ENCODE data around the gene FUCA2.

The FUCA2 gene, protein sequence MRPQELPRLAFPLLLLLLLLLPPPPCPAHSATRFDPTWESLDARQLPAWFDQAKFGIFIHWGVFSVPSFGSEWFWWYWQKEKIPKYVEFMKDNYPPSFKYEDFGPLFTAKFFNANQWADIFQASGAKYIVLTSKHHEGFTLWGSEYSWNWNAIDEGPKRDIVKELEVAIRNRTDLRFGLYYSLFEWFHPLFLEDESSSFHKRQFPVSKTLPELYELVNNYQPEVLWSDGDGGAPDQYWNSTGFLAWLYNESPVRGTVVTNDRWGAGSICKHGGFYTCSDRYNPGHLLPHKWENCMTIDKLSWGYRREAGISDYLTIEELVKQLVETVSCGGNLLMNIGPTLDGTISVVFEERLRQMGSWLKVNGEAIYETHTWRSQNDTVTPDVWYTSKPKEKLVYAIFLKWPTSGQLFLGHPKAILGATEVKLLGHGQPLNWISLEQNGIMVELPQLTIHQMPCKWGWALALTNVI

DNA sequence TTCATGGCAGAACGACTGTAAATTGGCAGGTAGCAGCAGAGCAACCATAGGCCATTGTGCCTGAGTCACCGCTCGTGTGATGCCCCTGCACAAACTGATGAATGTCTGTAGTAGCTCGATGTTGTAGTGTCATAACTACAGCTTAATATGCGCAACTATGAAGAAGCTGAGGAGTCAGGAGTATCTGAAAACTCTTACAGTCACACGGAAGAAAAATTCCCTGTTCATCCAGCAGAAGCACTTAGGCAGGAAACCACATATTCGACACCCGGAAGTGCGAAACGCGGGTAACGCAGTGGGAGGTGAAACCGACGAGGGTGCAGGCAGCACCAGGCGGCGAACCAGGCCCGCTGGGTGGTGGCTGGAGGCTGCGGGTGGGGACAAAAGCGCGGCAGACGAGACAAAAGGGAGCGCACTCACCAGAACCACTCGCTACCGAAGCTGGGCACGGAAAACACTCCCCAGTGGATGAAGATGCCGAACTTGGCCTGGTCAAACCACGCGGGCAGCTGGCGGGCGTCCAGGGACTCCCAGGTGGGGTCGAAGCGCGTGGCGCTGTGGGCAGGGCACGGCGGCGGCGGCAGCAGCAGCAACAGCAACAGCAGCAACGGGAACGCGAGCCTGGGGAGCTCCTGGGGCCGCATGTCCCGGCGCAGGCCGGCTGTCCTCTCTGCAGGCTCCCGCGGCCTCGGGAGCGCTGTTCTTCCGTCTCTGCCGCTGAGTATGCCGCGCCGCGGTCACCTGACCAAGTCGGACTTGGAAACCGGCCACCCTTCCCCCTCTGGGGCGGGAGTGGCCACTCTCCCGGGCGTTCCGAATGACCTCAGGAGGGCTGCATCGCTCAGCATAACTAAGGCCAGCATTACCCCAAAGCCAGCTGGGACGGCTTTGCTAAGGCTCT lies at the start of gene FUCA2:
Gene FUCA2, minus strand, starts transcription at position 730 of the 901 bp plus-strand sequence. Its CDS starts 86 bp downstream, at position 644.
- peak within 1 kb of the TSS; percentile 54 for H3K4me3 ChIP-seq (ENCODE audit: low read depth, low read length)
- TF ChIP-seq, protein P1, sequence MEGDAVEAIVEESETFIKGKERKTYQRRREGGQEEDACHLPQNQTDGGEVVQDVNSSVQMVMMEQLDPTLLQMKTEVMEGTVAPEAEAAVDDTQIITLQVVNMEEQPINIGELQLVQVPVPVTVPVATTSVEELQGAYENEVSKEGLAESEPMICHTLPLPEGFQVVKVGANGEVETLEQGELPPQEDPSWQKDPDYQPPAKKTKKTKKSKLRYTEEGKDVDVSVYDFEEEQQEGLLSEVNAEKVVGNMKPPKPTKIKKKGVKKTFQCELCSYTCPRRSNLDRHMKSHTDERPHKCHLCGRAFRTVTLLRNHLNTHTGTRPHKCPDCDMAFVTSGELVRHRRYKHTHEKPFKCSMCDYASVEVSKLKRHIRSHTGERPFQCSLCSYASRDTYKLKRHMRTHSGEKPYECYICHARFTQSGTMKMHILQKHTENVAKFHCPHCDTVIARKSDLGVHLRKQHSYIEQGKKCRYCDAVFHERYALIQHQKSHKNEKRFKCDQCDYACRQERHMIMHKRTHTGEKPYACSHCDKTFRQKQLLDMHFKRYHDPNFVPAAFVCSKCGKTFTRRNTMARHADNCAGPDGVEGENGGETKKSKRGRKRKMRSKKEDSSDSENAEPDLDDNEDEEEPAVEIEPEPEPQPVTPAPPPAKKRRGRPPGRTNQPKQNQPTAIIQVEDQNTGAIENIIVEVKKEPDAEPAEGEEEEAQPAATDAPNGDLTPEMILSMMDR (IDR thresholded peaks at IDR 0.05; ENCODE audit: control insufficient read depth, extremely low read depth, insufficient read depth), result no peak
- peak; percentile 18 for DNase-seq (ENCODE audit: low read depth)

DNA sequence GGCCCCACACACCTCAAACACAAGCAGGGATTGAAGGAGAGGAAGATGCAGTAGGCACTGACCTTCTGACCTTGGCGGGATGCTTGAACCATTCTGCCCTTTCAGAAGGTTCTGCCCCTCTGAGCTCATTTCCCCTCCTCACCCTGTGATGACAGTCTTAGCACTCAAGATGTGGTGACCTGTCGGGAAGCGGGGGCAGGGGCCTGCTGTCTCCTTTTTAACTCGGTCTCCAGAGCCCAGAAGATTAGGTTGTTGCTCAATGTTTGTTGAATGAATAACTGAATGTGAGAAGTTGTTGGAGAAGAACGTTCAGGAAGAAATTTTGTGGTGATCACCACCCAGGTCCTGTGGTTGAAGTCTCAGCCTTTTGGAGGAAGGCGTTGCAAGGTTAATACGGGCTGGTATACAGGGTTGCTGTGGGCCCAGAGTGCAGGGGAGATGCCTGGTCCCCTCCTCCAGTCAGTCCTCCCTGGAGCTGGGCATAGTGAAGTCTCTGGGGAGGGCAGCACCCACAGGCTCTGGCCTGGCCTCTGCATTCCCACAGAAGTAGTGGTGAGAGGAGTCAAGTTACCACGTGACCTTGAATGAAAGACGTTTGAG lies 49.7 kb upstream of the FUCA2 start:
- no peak overlapping the region for H3K4me3 ChIP-seq (ENCODE audit: low read depth, low read length)
- TF ChIP-seq, protein P1 (IDR thresholded peaks at IDR 0.05; ENCODE audit: control insufficient read depth, extremely low read depth, insufficient read depth), result no peak
- no peak for DNase-seq (ENCODE audit: low read depth)

DNA sequence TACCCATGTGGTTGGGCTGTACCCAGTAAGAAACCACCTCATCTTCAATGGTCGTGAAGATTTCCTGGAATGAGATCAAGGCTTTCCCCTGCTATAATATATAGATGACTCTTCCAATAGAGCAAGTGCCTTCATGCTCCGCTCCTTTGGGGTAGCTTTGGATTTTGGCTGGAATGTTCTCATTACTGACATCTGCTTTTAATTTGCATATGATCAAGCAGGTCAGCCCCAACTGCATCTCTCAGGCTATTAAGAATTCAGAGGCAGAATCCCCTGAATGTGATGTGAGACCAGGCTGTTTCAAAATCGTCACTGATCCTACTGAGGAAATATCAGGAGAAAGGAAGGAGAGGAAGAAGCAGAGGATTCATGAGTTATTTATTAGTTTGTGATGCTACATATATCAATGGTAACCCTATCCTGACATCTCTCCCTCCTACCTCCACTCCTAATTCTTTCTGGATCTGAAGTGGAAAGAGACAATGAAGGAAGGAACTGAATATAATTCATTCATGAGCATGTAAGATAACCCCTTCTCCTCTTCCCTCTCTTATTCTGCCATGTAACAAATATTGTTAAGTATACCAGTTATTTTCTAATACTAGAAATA lies 47.6 kb upstream of the FUCA2 start:
- TF ChIP-seq, protein P1 (IDR thresholded peaks at IDR 0.05; ENCODE audit: control insufficient read depth, extremely low read depth, insufficient read depth), result no peak
- H3K4me3 ChIP-seq (ENCODE audit: low read depth, low read length), result no peak overlapping the region
- DNase-seq (ENCODE audit: low read depth), result no peak

DNA sequence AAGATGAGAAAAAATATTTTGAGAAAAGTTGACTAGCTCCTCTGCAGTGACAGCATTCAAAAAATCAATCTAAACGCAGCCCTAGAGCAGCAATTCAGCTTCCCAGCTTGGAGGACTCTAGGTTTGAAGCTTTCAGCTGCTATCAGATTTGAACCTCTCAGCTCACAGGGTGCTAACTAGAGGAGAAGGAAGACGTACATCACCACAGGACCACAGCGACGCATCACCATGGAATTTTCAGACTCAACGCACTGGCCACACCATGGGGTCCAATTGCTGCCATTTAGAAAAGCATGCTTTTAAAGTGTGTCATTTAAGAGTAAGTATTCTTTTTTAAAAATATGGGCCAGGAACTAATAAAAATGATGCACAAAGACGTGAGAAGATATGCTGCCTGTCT lies 45.0 kb upstream of the FUCA2 start:
- DNase-seq (ENCODE audit: low read depth), result no peak
- TF ChIP-seq, protein P1 (IDR thresholded peaks at IDR 0.05; ENCODE audit: control insufficient read depth, extremely low read depth, insufficient read depth), result no peak
- H3K4me3 ChIP-seq (ENCODE audit: low read depth, low read length), result no peak overlapping the region

DNA sequence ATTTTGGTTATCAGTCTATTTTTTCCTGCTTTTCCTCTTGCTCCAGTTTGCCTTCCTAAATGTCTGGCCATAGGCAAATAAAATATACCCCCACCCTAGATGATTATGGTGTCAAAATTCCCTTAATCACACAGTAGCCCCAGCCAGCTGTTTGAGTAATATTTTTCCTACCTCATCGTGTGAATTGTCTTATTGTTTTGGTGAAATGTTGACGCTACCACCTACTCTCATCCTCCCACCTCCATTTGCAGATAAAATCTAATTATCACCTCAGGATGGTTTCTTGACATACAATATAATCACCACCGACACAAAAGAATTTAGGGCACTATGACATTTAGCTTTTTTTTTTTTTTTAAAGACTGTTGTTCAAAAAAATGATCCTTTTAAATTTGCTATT lies 44.1 kb upstream of the FUCA2 start:
- TF ChIP-seq, protein P1 (IDR thresholded peaks at IDR 0.05; ENCODE audit: control insufficient read depth, extremely low read depth, insufficient read depth), result no peak
- H3K4me3 ChIP-seq (ENCODE audit: low read depth, low read length), result no peak overlapping the region
- no peak for DNase-seq (ENCODE audit: low read depth)

DNA sequence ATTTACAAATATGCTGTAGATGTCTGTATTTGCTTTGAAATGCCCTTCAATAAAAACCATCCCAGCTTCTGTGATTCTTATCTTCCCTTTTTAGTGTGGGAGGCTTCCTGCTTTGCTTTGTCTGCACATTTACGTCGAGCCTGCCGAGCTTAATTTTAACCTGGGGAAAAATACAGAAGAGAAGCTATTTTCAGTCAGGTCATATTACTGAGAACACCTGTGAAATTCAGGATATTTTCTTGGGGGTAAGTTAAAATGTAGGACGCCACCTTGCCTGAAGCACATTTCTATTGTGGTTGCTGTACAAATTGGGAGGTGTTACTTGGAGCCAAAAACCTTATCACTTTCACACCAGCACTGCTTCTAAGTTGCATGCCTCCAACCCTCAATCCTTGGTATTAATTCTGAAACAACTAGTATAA lies 43.6 kb upstream of the FUCA2 start:
- TF ChIP-seq, protein P1 (IDR thresholded peaks at IDR 0.05; ENCODE audit: control insufficient read depth, extremely low read depth, insufficient read depth), result no peak
- no peak overlapping the region for H3K4me3 ChIP-seq (ENCODE audit: low read depth, low read length)
- DNase-seq (ENCODE audit: low read depth), result no peak

Measured in LNCaP clone FGC (cell line).